Measurements from ENCODE around the gene CORO6. TPM values are rescaled to one million over a fixed set of nuclear protein-coding genes. Genes with fewer than 3 reads are reported as not detected.

The CORO6 gene
- total RNA-seq, 1 experiment from 2014 or later = 2.8 TPM

- peaks cover 6% of the 10 kb centered on the region; the same call in 1 of the 2 replicates for H3K4me1 ChIP-seq
- H3K9me3 ChIP-seq = no peaks in the 10 kb centered on the region
- no peaks in the 10 kb centered on the region for H3K36me3 ChIP-seq (ENCODE audit: control insufficient read depth, insufficient read depth, low read length)
- no TSS peak for BruUV-seq (replicated peaks)
- ChIA-PET POLR2A (no interaction called here), CTCF (no interaction called here)
- no peaks in the 10 kb centered on the region for H3K27me3 Mint-ChIP-seq (ENCODE audit: insufficient read depth, unreplicated experiment)
- H3K27me3 ChIP-seq (replicated peaks; ENCODE audit: control insufficient read depth, insufficient read depth, low read length) = no peaks in the 10 kb centered on the region
- H3K36me3 Mint-ChIP-seq (ENCODE audit: insufficient read depth, unreplicated experiment) = peaks cover 10% of the 10 kb centered on the region
- DNase-seq = no peak
- no peaks in the 10 kb centered on the region for H3K4me1 Mint-ChIP-seq (ENCODE audit: low read depth, unreplicated experiment)
- intact Hi-C loops (cut with micrococcal nuclease; ENCODE audit: unreplicated experiment) = no loop called here
- no peak overlapping the region for H3K4me3 Mint-ChIP-seq (ENCODE audit: unreplicated experiment)
- H3K4me3 ChIP-seq (ENCODE audit: low read depth, low read length) = no peak overlapping the region
- H3K27ac Mint-ChIP-seq (ENCODE audit: unreplicated experiment) = no peak overlapping the region
- H3K9me3 Mint-ChIP-seq (ENCODE audit: unreplicated experiment) = no peaks in the 10 kb centered on the region
- TF ChIP-seq CTCF (IDR thresholded peaks at IDR 0.05; ENCODE audit: insufficient read depth in 1 of 2, low read depth in 1 of 2, low read length in 1 of 2, severe bottlenecking in 1 of 2, unreplicated experiment in 1 of 2) = no peak
These were observed 22.9 kb upstream of the CORO6 start for GRCh38 chr17:29645515-29646051.

GRCh38 chr17:29643817-29644160, 21.1 kb upstream of the CORO6 start:
- Histone ChIP-seq H3K9me3 (no peaks in the 10 kb centered on the region), H3K27me3 (replicated peaks; ENCODE audit: control insufficient read depth, insufficient read depth, low read length) (no peaks in the 10 kb centered on the region), H3K4me3 (ENCODE audit: low read depth, low read length) (no peak overlapping the region), H3K4me1 (peaks cover 12% of the 10 kb centered on the region), H3K36me3 (ENCODE audit: control insufficient read depth, insufficient read depth, low read length) (no peaks in the 10 kb centered on the region)
- no peaks in the 10 kb centered on the region for H3K4me1 Mint-ChIP-seq (ENCODE audit: low read depth, unreplicated experiment)
- peaks cover 16% of the 10 kb centered on the region for H3K36me3 Mint-ChIP-seq (ENCODE audit: insufficient read depth, unreplicated experiment)
- H3K27ac Mint-ChIP-seq (ENCODE audit: unreplicated experiment) = no peak overlapping the region
- no peak overlapping the region for H3K4me3 Mint-ChIP-seq (ENCODE audit: unreplicated experiment)
- no peaks in the 10 kb centered on the region for H3K9me3 Mint-ChIP-seq (ENCODE audit: unreplicated experiment)
- ChIA-PET POLR2A (no interaction called here), CTCF (no interaction called here)
- intact Hi-C loops (cut with micrococcal nuclease; ENCODE audit: unreplicated experiment) = no loop called here
- no peak for DNase-seq
- H3K27me3 Mint-ChIP-seq (ENCODE audit: insufficient read depth, unreplicated experiment) = no peaks in the 10 kb centered on the region
- no TSS peak for BruUV-seq (replicated peaks)
- TF ChIP-seq CTCF (IDR thresholded peaks at IDR 0.05; ENCODE audit: insufficient read depth in 1 of 2, low read depth in 1 of 2, low read length in 1 of 2, severe bottlenecking in 1 of 2, unreplicated experiment in 1 of 2) = no peak

GRCh38 chr17:29642171-29642611, 19.5 kb upstream of the CORO6 start:
- POLR2A ChIA-PET = no interaction called here
- H3K4me3 Mint-ChIP-seq (ENCODE audit: unreplicated experiment) = no peak overlapping the region
- no peaks in the 10 kb centered on the region for H3K27me3 Mint-ChIP-seq (ENCODE audit: insufficient read depth, unreplicated experiment)
- intact Hi-C loops (cut with micrococcal nuclease; ENCODE audit: unreplicated experiment) = no loop called here
- H3K4me1 Mint-ChIP-seq (ENCODE audit: low read depth, unreplicated experiment) = no peaks in the 10 kb centered on the region
- no peak overlapping the region for H3K27ac Mint-ChIP-seq (ENCODE audit: unreplicated experiment)
- no peak for TF ChIP-seq CTCF (IDR thresholded peaks at IDR 0.05; ENCODE audit: insufficient read depth in 1 of 2, low read depth in 1 of 2, low read length in 1 of 2, severe bottlenecking in 1 of 2, unreplicated experiment in 1 of 2)
- H3K36me3 Mint-ChIP-seq (ENCODE audit: insufficient read depth, unreplicated experiment) = peaks cover 16% of the 10 kb centered on the region
- CTCF ChIA-PET = no interaction called here
- Histone ChIP-seq H3K4me3 (ENCODE audit: low read depth, low read length) (no peak overlapping the region), H3K9me3 (no peaks in the 10 kb centered on the region), H3K36me3 (ENCODE audit: control insufficient read depth, insufficient read depth, low read length) (no peaks in the 10 kb centered on the region), H3K4me1 (peaks cover 13% of the 10 kb centered on the region), H3K27me3 (replicated peaks; ENCODE audit: control insufficient read depth, insufficient read depth, low read length) (no peaks in the 10 kb centered on the region)
- BruUV-seq (replicated peaks) = no TSS peak
- no peaks in the 10 kb centered on the region for H3K9me3 Mint-ChIP-seq (ENCODE audit: unreplicated experiment)
- DNase-seq = no peak

All from Caco-2 (cell line).